ENCODE data around the gene PJA2.
"Not testable (repeated sequence)": the region's sequence is repeated elsewhere in the genome, so short reads cannot be mapped to it uniquely, and the experiment has no call there.

The PJA2 gene

GRCh38 chr5:109290231-109290630 lies 119.5 kb downstream of the PJA2 start:
- no peak overlapping the region for H3K27ac ChIP-seq
- TF ChIP-seq, protein P1, sequence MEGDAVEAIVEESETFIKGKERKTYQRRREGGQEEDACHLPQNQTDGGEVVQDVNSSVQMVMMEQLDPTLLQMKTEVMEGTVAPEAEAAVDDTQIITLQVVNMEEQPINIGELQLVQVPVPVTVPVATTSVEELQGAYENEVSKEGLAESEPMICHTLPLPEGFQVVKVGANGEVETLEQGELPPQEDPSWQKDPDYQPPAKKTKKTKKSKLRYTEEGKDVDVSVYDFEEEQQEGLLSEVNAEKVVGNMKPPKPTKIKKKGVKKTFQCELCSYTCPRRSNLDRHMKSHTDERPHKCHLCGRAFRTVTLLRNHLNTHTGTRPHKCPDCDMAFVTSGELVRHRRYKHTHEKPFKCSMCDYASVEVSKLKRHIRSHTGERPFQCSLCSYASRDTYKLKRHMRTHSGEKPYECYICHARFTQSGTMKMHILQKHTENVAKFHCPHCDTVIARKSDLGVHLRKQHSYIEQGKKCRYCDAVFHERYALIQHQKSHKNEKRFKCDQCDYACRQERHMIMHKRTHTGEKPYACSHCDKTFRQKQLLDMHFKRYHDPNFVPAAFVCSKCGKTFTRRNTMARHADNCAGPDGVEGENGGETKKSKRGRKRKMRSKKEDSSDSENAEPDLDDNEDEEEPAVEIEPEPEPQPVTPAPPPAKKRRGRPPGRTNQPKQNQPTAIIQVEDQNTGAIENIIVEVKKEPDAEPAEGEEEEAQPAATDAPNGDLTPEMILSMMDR (conservative IDR thresholded peaks at IDR 0.05), result no peak
- TF ChIP-seq ZFX (IDR thresholded peaks at IDR 0.05), result no peak

GRCh38 chr5:109286628-109287027 lies 123.1 kb downstream of the PJA2 start:
- H3K27ac ChIP-seq, result not testable (repeated sequence)

Measured in C4-2B (cell line).